GM19452 (cell line): ENCODE results near the gene POLE4.
A peak's percentile ranks its signal among the peaks of the same experiment; 100 is the strongest.

ENCODE experiments used
- ATAC-seq: cut with Tn5 transposase; IDR thresholded peaks from one replicate; pipeline ENCODE4 v1.9.1; 2021; ENCODE audit not compliant: unreplicated experiment

POLE4 gene, protein sequence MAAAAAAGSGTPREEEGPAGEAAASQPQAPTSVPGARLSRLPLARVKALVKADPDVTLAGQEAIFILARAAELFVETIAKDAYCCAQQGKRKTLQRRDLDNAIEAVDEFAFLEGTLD

DNA sequence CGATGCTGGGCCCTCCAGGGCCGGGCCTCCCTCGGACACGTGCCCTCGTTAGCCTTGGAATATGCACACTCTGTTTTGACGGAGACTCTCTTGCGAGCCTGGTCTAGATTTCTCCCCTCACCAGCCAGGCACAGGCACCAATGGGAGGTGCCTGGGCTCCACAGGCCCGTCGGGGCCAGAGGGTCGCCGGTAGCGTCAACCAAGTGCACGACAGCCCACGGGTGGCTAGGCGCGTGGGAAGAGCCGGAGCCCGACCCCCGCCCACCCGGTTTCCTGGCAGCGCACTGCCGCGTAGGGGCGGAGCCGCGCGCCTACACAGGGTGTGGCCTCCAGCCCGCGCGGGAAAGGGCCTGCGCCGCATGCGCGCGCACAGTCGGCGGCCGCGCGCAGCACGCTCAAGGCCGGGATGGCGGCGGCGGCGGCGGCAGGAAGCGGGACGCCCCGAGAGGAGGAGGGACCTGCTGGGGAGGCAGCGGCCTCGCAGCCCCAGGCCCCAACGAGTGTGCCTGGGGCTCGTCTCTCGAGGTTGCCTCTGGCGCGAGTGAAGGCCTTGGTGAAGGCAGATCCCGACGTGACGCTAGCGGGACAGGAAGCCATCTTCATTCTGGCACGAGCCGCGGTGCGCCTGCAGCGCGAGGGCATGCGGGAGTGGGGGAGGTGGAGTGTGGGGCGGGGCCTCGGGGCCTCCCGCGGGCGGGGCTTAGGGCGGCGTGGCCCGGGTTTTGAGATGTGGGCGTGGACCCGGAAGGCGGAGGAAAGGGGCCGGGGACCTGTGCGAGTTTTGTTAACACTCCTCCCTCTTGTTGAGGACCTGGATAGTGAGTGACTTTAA lies at the start of gene POLE4:
Gene POLE4 (plus strand): TSS at position 370 of the 832 bp plus-strand sequence. CDS start 37 bp downstream, at position 407.
- peak; percentile 93 for ATAC-seq

DNA sequence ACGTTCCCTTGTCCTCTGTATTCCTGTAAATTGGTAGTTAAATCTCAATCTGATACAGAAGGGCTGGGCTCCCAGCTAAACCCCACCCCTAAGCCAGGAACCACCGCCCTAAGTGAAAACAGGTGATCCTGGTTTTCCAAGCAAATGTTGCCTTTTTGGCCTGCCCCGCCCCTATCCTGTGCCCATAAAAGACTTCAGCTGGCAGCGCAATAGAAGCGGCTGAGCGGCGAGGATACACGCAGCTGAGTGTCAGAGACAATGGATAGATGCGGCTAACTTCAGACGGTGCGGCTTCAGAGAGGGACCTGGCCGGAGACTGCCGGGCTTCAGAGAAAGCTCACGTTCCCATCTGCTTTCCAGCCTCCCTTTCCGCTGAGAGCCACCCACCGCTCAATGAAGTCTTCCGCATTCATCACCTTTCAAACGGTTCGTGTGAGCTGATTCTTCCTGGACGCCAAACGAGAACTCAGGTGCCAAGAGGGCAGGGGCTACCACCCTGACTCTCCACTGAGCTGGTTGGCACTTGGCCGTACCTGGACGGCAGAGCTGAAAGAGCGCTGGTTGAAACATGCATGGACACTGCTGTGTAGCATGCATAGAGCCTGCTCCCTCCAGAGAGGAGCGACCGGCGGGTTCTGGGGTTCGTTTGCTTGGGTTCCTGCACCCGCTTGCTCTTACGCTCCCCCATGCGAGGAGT lies 49.5 kb upstream of the POLE4 start:
- no peak for ATAC-seq

DNA sequence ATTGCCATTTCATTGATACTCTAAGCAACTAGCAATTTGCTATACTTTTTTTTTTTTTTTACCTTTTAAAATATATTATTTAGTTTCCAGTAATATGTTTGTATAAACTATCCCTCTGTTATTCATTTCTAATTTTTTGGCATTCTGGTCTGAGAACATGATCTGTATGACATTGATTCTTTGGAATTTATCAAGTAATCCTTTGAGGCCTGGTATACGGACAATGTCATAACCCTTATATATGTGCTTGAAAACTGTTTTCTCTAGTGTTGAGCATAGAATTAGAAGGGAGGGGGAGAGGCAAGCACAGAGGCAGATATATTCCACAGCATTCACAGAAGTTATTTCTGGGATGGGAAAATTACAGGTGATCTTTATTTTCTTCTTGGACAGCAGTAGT lies 48.2 kb upstream of the POLE4 start:
- ATAC-seq, result no peak

DNA sequence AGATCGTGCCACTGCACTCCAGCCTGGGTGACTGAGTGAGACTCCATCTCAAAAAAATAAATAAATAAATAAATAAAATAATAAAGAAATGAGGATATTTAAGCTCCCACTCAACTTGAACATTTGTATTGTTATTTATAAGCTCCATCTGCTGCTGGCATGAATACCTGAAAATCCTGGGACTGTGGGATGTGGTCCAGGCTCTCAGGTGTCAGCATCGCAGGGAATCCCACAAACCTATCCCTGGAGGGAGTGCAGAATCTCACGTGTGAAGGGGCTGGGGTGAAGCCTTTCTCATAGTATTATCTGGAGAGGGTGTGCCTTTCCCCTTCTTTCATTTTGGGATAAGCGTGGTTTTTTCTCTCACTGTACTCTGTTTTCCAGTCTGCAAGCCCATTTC lies 47.4 kb upstream of the POLE4 start:
- ATAC-seq, result no peak

DNA sequence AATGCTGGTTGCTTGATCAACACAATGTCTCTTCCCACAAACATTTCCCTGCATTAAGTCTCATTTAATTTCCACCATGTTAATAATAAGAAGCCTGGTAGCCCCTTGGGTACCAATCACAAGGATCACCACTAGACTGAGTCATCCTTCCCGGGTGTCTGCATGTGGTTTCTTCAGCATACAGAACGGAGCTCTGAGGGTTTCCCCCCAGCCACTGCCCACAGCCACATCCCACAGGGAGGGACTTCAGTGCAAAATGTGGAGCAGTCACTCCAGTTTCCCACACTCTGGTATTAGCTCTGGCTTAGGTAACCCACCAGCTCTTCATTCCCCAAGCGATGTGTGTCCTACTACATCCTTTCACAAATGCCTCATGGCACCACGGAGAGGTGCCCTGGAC lies 42.7 kb upstream of the POLE4 start:
- ATAC-seq, result no peak

DNA sequence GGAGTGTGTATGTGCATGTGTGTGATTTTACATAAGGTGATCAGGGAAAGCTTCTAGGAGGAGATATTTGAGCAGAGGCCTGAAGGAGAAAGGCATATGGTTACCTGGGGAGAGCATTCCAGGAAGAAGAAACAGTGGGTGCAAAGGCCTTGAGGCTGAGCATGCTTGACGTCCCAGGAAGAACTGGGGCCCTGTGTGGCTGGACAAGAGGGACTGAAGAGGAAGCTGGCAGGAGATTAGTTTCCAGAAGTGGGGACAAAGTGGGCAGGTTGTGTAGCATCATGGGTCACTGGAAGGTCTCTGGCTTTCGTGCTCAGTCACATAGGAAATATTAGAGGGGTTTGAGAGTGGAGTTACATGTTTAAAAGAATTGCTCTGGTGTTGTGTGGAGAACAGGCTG lies 42.0 kb upstream of the POLE4 start:
- no peak for ATAC-seq

DNA sequence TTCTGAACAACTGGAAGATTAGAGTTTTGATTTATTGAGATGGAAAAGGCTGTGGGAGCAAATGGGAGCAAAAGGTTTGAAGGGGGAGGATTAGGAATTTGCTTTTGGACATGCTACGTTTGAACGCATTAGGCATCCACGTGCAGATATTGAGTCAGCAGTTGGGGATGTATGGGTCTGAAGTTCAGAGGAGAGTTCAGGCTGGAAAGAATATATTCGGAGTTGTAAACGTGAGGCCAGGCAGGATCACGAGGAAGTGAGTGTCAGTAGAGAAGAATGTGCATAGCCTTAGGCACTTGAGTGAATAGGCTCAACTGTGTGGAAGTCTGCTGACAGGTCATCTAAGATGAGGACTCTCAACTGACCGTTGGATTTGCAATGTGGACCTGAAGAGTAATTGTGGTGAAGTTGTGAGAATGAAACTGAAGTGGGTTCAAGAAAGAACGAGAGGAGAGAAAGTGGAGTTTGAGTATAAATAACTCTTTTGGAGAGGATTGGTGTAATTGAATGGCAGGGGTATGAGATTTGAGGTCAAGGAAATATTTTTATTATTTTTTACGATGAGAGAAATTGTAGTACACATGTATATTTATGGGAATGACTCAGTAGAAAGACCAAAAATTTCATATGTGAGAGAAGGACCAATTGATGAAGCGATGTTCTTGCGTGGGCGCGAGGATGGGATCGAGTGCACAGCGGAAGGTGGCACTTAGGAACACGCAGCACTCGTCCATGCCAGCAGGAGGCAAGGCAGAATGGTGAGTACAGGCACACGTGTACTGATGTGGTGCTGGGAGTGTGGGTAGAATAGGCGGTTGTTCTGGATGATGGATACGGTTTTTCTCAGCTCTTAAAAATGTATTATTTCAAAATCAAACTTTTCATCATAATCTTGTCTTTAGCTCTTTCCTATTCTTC lies 40.5 kb upstream of the POLE4 start:
- no peak for ATAC-seq

DNA sequence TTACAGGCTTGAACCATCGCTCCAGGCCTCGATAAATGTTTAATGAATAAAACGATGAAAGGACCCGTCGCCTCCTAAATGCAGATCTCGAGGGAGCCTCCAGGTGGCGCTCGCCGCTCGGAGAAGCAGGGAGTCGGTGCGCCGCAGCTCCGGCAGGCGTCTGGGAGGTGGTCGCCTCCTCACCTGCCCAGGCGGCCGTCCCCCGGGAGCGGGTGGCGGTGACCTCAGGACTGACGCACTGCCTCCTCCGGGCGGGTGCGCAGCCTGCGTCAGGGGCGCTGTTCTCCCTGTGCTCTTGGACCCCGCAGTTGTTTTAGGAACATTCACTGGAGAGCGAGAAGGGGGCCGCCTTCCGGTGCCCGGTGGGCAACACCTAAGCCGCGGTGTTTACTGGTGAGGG lies 38.6 kb upstream of the POLE4 start:
- no peak for ATAC-seq

DNA sequence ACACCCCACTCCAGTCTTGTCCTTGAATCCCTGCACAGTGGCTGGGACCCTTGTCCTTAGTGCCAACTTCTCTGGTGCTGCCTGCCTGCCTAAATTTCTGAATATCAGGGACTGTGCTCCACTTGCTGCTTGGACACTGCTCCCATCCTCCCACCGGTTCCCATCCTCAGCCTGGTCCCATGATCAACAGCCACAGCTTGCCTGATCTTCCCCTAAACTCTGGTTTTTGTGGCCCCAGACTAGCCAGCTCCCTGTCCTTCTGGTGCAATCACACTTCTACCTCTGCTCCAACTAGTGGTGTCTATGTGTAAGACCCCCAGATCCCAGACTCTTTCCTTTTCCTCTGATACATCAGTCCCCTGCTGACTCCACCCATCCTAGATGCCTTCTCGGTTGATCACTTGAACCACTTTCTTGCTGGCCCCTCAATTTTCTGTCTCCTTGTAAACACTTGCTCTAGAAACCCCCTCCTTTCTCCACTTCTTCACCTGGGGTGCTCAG lies 37.2 kb upstream of the POLE4 start:
- ATAC-seq, result no peak

DNA sequence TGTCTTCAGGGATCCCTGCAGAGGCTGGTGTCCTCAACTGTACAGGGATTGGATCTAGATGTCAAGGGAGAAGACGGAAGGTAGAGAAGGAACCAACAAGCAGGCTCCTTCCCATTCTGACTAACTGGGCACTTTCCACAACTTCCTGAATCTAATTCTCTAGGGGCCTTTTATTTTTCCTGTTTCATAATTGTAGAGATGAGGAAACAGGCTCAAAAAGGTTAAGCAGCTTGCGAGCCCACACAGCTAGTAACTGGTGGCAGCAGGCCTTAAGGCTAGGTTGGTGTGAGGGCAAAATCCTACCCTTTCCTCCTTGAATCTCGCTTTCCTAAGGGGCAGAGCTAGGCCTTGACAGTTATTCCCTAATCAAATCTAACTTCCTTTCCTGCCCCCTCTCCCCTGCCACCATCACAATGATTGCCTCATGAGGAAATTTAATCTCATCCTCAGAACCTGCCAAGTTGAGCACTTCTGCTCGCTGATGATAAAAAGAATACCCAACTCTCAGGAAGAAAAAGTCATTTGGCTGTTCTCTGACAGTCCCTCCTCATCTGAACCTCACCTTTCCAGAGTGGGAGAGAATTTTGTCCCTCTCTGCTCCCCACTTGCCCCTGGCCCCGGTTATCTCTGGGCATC lies 35.7 kb upstream of the POLE4 start:
- no peak for ATAC-seq

DNA sequence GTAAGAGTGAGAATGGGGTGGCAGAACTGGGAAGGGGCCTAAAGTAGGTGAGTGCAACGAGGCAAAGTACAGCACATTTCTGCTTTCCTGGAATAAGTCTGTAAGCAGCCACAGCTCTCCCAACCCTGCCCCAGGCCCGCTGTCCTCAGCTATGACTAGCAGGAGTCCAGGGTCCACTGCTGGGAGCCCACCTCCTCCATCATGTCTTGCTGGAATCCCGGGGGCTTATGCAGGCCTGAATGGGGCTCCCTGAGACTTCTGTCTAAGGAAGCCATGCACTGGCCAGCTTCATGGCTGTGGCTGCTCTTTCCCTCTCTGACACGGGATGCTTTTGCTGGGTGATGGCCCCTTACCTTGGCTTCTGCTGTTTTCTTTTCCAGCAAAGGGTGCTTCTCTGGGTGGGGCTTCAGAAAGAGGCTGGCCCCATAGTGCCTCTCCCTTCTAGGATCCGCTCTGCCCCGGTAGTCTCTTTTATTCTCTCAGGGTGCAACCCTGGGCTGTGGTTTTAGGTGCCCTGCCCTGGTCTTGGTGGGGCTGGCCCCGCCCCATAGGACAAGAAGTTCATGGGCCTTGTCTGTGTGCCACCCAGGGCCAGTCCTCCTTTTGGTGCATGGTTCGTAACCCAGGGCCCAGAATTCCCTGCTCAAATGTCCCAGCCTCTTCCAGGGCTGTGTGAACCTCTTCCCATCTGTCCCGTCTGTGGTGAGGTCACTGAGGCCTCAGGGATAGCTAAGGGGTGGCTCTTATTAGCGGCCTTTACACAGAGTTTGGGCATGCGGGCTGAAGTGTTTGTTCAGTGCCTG lies 33.8 kb upstream of the POLE4 start:
- ATAC-seq, result no peak

DNA sequence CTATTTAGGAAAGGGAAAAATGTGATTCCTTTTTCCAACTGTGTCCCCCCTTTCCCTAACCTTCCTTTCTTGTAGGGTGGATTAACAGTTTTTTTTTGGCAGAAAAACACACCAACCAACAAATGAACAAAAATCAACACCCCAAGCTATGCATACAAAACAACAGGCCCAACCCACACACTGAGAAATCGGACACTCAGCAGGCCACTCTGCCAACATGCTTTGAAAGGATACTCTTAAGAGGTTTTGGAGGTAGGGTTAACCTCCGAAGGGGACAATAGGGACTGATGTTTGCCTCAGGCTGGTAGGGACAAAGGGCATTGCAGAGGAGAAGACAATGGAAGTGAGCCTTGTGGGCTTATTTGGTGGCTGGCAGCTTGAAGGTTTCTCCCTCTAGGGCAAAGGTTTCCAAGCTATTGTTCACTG lies 33.1 kb upstream of the POLE4 start:
- ATAC-seq, result no peak

DNA sequence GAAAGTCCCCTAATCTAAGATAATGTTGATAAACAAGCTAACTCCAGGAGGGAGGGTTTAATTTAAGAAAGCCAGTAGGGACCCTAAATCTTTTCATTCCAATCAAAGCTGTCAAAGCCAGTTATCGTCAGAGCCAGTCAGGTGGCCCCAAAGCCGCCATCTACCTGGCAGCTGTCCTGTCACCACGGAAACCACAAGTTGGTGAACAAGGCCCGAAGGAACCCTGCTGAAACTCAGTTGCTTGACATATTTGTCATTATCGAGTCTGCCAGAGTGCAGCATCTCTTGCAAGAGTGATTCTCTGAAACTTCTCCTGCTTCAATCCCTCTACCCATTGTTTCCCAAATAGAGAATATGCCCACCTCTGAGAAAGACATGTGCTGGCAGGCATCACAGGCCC lies 30.8 kb upstream of the POLE4 start:
- no peak for ATAC-seq

DNA sequence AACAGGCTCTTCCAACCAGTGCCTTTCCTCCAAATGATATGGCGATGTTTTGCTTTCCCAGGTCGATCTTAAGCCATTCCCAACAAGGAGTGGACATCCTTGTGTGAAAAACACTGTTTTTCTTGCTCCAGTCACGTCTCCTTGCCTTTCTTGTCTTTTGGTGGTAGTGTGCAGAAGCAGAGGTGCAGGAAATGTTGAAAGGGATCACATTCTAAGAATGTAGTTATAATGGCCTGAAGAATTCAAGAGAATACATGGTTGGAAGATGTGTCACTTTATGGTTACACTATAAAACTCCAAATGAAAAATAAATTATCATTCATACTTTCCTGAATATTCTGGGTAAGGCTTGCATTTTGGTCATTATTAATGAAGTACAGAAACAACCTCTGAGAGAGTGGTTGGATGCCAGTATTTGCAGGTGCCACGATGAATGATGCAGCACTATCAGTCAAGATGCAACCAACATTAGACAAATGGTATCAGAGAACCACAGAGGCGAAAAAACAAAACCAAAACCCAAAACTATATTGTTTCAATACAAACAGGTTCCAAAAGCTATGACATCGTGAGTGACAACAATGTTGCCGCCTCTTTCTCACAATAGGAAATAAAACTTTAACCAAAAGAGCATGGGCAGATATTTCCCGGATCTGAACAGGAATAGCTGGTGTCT lies 27.5 kb upstream of the POLE4 start:
- no peak for ATAC-seq

DNA sequence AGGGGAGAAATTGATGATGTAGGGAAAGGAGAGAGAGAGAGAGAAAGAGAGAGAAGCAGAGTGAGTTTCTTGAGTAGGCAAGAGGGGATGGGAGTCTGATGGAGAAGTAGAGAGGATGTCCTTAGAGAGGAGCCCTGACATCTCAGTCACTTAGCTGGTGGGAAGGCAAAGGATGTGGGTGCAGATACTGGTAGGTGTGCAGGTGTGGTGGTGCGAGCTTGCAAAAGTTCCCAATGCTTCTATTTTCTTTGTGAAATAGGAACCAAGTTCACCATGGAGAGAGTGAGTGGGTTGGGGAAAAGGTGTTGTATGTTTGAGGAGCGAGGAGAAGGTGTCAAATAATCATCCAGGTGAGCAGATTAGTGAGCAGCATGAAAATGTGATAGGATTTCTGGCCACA lies 26.5 kb upstream of the POLE4 start:
- no peak for ATAC-seq

DNA sequence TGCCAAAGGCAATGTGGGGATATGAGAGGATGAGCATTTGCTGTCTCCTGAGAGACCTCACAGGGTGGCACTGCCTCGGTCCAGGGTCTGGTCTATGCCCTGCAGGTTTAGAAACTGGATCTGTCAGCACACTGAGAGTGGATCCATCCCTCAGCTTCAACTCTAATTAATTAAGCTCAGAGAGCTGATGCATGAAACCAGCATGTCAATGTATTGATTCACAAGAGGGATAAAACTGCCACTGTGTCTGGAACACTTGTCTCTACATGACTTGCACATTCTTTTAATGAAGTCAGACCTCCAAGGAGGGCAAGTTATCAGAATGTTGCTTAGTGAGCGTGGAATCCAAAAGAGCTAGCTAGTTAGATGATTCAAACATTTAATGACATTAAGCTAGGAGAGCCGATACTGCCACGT lies 22.5 kb upstream of the POLE4 start:
- ATAC-seq, result no peak

DNA sequence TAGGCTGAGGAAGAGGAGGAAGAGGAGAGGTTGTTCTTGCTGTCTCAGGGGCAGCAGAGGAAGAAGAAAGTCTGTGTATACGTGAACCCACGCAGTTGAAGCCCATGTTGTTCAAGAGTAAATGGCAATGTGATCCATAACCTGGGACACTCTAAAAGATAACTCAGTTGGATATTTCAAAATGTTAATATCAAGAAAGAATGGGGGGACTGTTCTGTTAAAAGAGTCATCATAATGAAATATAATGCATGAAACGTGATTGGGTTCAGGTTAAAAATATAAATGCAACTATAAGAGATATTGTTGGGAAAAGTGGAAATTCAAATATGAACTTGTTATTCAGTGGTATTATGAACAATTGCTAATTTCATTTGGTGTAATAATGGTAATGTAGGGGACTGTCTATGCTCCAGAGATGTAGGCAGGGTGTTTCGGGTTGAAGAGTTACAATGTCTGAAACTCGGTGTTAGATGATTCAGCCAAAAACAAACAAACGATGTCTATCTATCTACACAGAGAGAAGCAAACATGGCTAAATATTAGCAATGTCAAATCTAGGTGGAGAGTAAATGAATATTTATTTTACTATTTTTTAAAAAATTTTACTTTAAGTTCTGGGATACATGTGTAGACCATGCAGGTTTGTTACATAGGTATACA lies 21.1 kb upstream of the POLE4 start:
- ATAC-seq, result no peak

DNA sequence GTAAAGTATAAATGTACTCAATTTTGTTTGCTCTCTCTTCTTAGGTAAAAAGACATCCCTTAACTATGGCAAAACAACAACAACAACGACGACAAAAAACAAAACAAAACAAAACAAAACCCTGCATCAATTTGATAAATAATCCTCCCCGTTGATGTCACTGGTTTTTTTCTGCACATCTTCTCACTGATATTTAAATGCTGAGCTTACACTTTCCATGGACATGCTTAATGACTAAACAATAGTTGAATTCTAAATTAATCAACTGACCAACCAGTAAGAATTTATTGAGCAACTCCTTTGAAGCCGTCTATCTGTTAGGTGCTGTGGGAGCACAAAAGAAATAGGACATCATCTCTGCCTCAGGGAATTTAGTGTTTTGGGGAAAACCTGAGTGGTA lies 20.2 kb upstream of the POLE4 start:
- no peak for ATAC-seq
